IMR-90 (cell line): ENCODE results near the gene TRIM32. TPM values are rescaled to one million over a fixed set of nuclear protein-coding genes. Genes with fewer than 3 reads are reported as not detected.

Experiments used
- ATAC-seq: fragments of 200-7000 bp; cut with Tn5 transposase; 2 replicates; pipeline ENCODE4 v1.9.1; 2020; ENCODE audit warnings: low read depth, mild to moderate bottlenecking, moderate library complexity
- BruUV-seq: library from RNA; stranded (reverse); fragments of 400-500 nt; replicated peaks from 2 replicates; lab custom pipeline; 2021; lab: Mats Ljungman, UMichigan
- CTCF ChIA-PET: fragments of 300-600 bp; formaldehyde crosslinking; extraction: SDS; loops from one replicate; lab custom pipeline; 2021; ENCODE audit warnings: antibody characterized with exemption; lab: Yijun Ruan, JAX
- POLR2A ChIA-PET: fragments of 300-600 bp; sonication (Branson Sonifier 250); formaldehyde crosslinking; loops from one replicate; lab custom pipeline; 2022; ENCODE audit warnings: antibody characterized with exemption; ENCODE audit not compliant: unreplicated experiment; lab: Charles Lee
- DNase-seq: peaks from one replicate; pipeline ENCODE4 v3.0.0; 2013
- H2AFZ ChIP-seq: replicated peaks from 2 replicates; pipeline ENCODE3; 2013; ENCODE audit warnings: low read length, mild to moderate bottlenecking; ENCODE audit not compliant: poor library complexity
- H2AK5ac ChIP-seq: 2 replicates; pipeline ENCODE4 v1.6.1; 2013; ENCODE audit warnings: low read depth, low read length, inconsistent platforms
- H2AK9ac ChIP-seq: replicated peaks from 2 replicates; pipeline ENCODE3; 2013; ENCODE audit warnings: mild to moderate bottlenecking, low read depth, low read length, moderate library complexity; ENCODE audit not compliant: poor library complexity
- H2BK120ac ChIP-seq: 2 replicates; pipeline ENCODE4 v1.6.1; 2013; ENCODE audit warnings: low read depth, low read length, inconsistent platforms
- H2BK15ac ChIP-seq: 3 replicates; pipeline ENCODE4 v1.6.1; 2013; ENCODE audit warnings: low read depth, low read length, inconsistent platforms
- H2BK20ac ChIP-seq: 2 replicates; pipeline ENCODE4 v1.6.1; 2013; ENCODE audit warnings: low read depth, mild to moderate bottlenecking, inconsistent platforms, low read length, moderate library complexity
- H2BK5ac ChIP-seq: 2 replicates; pipeline ENCODE4 v1.6.1; 2013; ENCODE audit warnings: mild to moderate bottlenecking, low read depth, low read length, inconsistent platforms; ENCODE audit not compliant: poor library complexity, severe bottlenecking
- H3K14ac ChIP-seq: replicated peaks from 2 replicates; pipeline ENCODE4 v1.6.1; 2013; ENCODE audit warnings: low read depth, low read length, inconsistent platforms
- H3K18ac ChIP-seq: 2 replicates; pipeline ENCODE4 v1.6.1; 2013; ENCODE audit warnings: low read depth, low read length, control low read depth
- H3K23ac ChIP-seq: 2 replicates; pipeline ENCODE4 v1.6.1; 2013; ENCODE audit warnings: low read depth, low read length, inconsistent platforms
- H3K27ac ChIP-seq: 2 replicates; pipeline ENCODE4 v1.5.1; 2013; ENCODE audit warnings: mild to moderate bottlenecking, control low read depth, low read length; ENCODE audit not compliant: insufficient read depth
- H3K27me3 ChIP-seq: 2 replicates; pipeline ENCODE4 v1.6.1; 2013; ENCODE audit warnings: low read length; ENCODE audit not compliant: control insufficient read depth, insufficient read depth
- H3K36me3 ChIP-seq: 2 replicates; pipeline ENCODE4 v1.6.1; 2013; ENCODE audit warnings: low read length, mixed read lengths; ENCODE audit not compliant: control insufficient read depth, insufficient read depth
- H3K4ac ChIP-seq: 2 replicates; pipeline ENCODE4 v1.6.1; 2013; ENCODE audit warnings: low read depth, low read length, inconsistent platforms
- H3K4me1 ChIP-seq: 2 replicates; pipeline ENCODE4 v1.6.1; 2013; ENCODE audit warnings: low read length, mixed read lengths; ENCODE audit not compliant: control insufficient read depth, insufficient read depth
- H3K4me2 ChIP-seq: 2 replicates; pipeline ENCODE4 v1.6.1; 2013; ENCODE audit warnings: low read depth, mild to moderate bottlenecking, control low read depth, low read length, moderate library complexity
- H3K4me3 ChIP-seq: 2 replicates; pipeline ENCODE4 v1.5.1; 2013; ENCODE audit warnings: low read depth, mild to moderate bottlenecking, control low read depth, low read length, moderate library complexity; ENCODE audit not compliant: insufficient read depth
- H3K56ac ChIP-seq: 2 replicates; pipeline ENCODE4 v1.6.1; 2013; ENCODE audit warnings: low read length, inconsistent platforms; ENCODE audit not compliant: insufficient read depth; ENCODE audit errors: extremely low read depth
- H3K79me1 ChIP-seq, 2 experiments: 2 replicates each; pipeline ENCODE4 v1.6.1; 2013; ENCODE audit warnings: low read length in 2 of 2, inconsistent platforms in 1 of 2, low read depth in 1 of 2
- H3K9ac ChIP-seq: 2 replicates; pipeline ENCODE4 v1.6.1; 2013; ENCODE audit warnings: low read depth, low read length, control low read depth
- H3K9me1 ChIP-seq: 2 replicates; pipeline ENCODE4 v1.6.1; 2013; ENCODE audit warnings: low read length, inconsistent platforms; ENCODE audit not compliant: insufficient read depth
- H3K9me3 ChIP-seq: 2 replicates; pipeline ENCODE4 v1.6.1; 2013; ENCODE audit warnings: low read length; ENCODE audit not compliant: control insufficient read depth, insufficient read depth
- H4K20me1 ChIP-seq: 2 replicates; pipeline ENCODE4 v1.6.1; 2013; ENCODE audit warnings: low read length, inconsistent platforms; ENCODE audit not compliant: insufficient read depth
- H4K5ac ChIP-seq: 2 replicates; pipeline ENCODE4 v1.6.1; 2013; ENCODE audit warnings: mild to moderate bottlenecking, low read depth, low read length, control low read depth
- H4K8ac ChIP-seq, 2 experiments: 2 replicates each; pipeline ENCODE4 v1.6.1; 2013; ENCODE audit warnings: low read depth in 2 of 2, low read length in 2 of 2, control low read depth in 1 of 2, inconsistent platforms in 1 of 2
- H4K91ac ChIP-seq: 2 replicates; pipeline ENCODE4 v1.6.1; 2013; ENCODE audit warnings: low read depth, low read length, inconsistent platforms; ENCODE audit not compliant: insufficient read depth
- BHLHE40 ChIP-seq: fragments of 150-350 bp; IDR thresholded peaks from 2 replicates; pipeline ENCODE4 v1.6.1; 2016; ENCODE audit warnings: mild to moderate bottlenecking, low read depth, low read length
- CEBPB ChIP-seq: IDR thresholded peaks from 2 replicates; pipeline ENCODE4 v1.6.1; 2012; ENCODE audit warnings: low read depth, low read length, improper control_type of control experiment
- CHD1 ChIP-seq: IDR thresholded peaks from 2 replicates; pipeline ENCODE4 v1.6.1; 2012; ENCODE audit warnings: low read depth, low read length, improper control_type of control experiment
- FOS ChIP-seq: fragments of 150-350 bp; IDR thresholded peaks from 2 replicates; pipeline ENCODE4 v1.6.1; 2016; ENCODE audit warnings: low read depth, low read length
- MAZ ChIP-seq: IDR thresholded peaks from 2 replicates; pipeline ENCODE4 v1.6.1; 2012; ENCODE audit warnings: low read depth, mild to moderate bottlenecking, low read length, improper control_type of control experiment, moderate library complexity, borderline replicate concordance
- MXI1 ChIP-seq: IDR thresholded peaks from 2 replicates; pipeline ENCODE4 v1.6.1; 2012; ENCODE audit warnings: low read depth, mild to moderate bottlenecking, low read length, moderate library complexity, borderline replicate concordance
- NFE2L2 ChIP-seq: fragments of 150-350 bp; IDR thresholded peaks from 2 replicates; pipeline ENCODE4 v1.6.1; 2016; ENCODE audit warnings: low read depth, mild to moderate bottlenecking, low read length
- POLR2A ChIP-seq: IDR thresholded peaks from 2 replicates; pipeline ENCODE4 v1.6.1; 2012; ENCODE audit warnings: mild to moderate bottlenecking, low read depth, low read length
- RAD21 ChIP-seq: IDR thresholded peaks from 2 replicates; pipeline ENCODE4 v1.6.1; 2012; ENCODE audit warnings: low read length, improper control_type of control experiment
- RFX5 ChIP-seq: IDR thresholded peaks from 2 replicates; pipeline ENCODE4 v1.8.0; 2012; ENCODE audit warnings: low read depth, mild to moderate bottlenecking, low read length, moderate library complexity
- SMC3 ChIP-seq: fragments of 150-350 bp; IDR thresholded peaks from 2 replicates; pipeline ENCODE4 v1.6.1; 2016; ENCODE audit warnings: low read depth, mild to moderate bottlenecking, antibody characterized with exemption, low read length, moderate library complexity
- WGBS, 2 experiments: methylation state at CpG; one replicate each; pipeline versions ENCODE4 v1.1.5 to v1.1.7; 2013; ENCODE audit warnings: missing lambda C conversion rate in 2 of 2; ENCODE audit not compliant: insufficient read length in 1 of 2; ENCODE audit errors: extremely low coverage in 2 of 2; 5-methylcytosine and 5-hydroxymethylcytosine counted together
- dilution Hi-C: fragments of 300-500 bp; cut with HindIII; formaldehyde crosslinking; loops from one replicate; pipeline ENCODE4 v1.14.3; 2018; ENCODE audit warnings: low sequenced_read_pairs; ENCODE audit not compliant: unreplicated experiment
- in situ Hi-C: fragments of 300-500 bp; cut with MboI; formaldehyde crosslinking; loops from 3 replicates; pipeline ENCODE4 v1.14.3; 2019; ENCODE audit warnings: low sequenced_read_pairs, inconsistent platforms, mixed read lengths
- intact Hi-C: fragments of 100-400 bp; cut with micrococcal nuclease; formaldehyde crosslinking; loops from 2 replicates; pipeline ENCODE4 v1.10.0; 2022
- polyA plus RNA-seq, 3 experiments: library from polyadenylated mRNA; depleted of rRNA; stranded (reverse); fragments of >200 nt; gene quantifications; 2 replicates each; pipeline ENCODE4 v1.2.3, GENCODE V29; 2012; ENCODE audit warnings: low replicate concordance in 1 of 3
- total RNA-seq: library from RNA; depleted of rRNA; stranded (reverse); fragments of >200 nt; gene quantifications from 2 replicates; pipeline ENCODE4 v1.2.3, GENCODE V29; 2012
- TF ChIP-seq, protein P1 (sequence below): conservative IDR thresholded peaks from 2 replicates; pipeline ENCODE4 v1.5.1; 2012; ENCODE audit warnings: mild to moderate bottlenecking, low read depth, low read length, improper control_type of control experiment
- TF ChIP-seq, protein P2 (sequence below): fragments of 150-350 bp; IDR thresholded peaks from 2 replicates; pipeline ENCODE4 v1.6.1; 2016; ENCODE audit warnings: low read depth, mild to moderate bottlenecking, low read length, moderate library complexity, borderline replicate concordance
- TF ChIP-seq, protein P3 (sequence below): fragments of 150-350 bp; IDR thresholded peaks from 2 replicates; pipeline ENCODE4 v1.6.1; 2017; ENCODE audit warnings: mild to moderate bottlenecking, antibody characterized with exemption, low read length, low read depth

TRIM32 gene
- total and polyA plus RNA-seq, 2 of the 4 experiments (the other 2 are of a cell fraction) = 12.8 to 31.0 TPM

DNA sequence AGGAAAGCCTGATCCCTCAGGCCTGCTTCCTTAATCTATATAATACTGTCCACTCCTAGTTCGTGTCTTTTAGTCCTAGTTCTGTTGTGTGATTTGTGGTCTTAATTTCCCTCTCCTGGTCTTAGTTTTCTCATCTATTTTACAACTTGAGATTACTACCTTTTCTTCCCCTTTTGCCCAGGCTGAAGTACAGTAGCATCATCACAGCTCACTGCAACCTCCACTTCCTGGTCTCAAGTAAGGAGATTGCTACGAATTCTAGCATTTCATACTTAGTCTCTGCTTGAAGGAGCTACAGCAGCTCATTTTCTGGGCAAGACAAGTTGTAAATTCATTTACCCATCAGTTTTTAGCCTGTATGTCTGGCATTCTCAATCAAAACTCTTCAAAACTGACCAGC is 5.5 kb downstream of the TRIM32 start:
- Histone ChIP-seq H3K56ac (no peak overlapping the region), H4K8ac (no peak overlapping the region), H3K4me3 (no peak overlapping the region), H3K4ac (no peak overlapping the region), H2BK120ac (no peak overlapping the region), H2BK15ac (no peak overlapping the region), H3K4me1 (peaks cover 15% of the 10 kb centered on the region), H3K4me2 (0 out of 2 replicates have a peak overlapping the region, but pooled peaks have one; percentile 27), H2BK5ac (no peak overlapping the region), H4K20me1 (peaks cover 68% of the 10 kb centered on the region), H3K18ac (no peak overlapping the region), H4K5ac (no peak overlapping the region), H3K27me3 (no peaks in the 10 kb centered on the region), H2AK5ac (no peak overlapping the region), H3K9me3 (no peaks in the 10 kb centered on the region), H3K79me1 (peaks cover 59 to 84% of the 10 kb centered on the region in 2 experiments), H3K14ac (no peak overlapping the region), H4K91ac (no peak overlapping the region), H3K9me1 (peaks cover 14% of the 10 kb centered on the region), H2AFZ (no peak overlapping the region), H2AK9ac (no peak overlapping the region), H3K36me3 (peaks cover 1% of the 10 kb centered on the region), H2BK20ac (no peak overlapping the region), H3K27ac (no peak overlapping the region), H3K23ac (no peak overlapping the region), H3K9ac (no peak overlapping the region)
- in situ Hi-C loops = no loop called here
- BruUV-seq = no TSS peak
- TF ChIP-seq, protein P1, sequence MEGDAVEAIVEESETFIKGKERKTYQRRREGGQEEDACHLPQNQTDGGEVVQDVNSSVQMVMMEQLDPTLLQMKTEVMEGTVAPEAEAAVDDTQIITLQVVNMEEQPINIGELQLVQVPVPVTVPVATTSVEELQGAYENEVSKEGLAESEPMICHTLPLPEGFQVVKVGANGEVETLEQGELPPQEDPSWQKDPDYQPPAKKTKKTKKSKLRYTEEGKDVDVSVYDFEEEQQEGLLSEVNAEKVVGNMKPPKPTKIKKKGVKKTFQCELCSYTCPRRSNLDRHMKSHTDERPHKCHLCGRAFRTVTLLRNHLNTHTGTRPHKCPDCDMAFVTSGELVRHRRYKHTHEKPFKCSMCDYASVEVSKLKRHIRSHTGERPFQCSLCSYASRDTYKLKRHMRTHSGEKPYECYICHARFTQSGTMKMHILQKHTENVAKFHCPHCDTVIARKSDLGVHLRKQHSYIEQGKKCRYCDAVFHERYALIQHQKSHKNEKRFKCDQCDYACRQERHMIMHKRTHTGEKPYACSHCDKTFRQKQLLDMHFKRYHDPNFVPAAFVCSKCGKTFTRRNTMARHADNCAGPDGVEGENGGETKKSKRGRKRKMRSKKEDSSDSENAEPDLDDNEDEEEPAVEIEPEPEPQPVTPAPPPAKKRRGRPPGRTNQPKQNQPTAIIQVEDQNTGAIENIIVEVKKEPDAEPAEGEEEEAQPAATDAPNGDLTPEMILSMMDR = no peak
- TF ChIP-seq, protein P2, sequence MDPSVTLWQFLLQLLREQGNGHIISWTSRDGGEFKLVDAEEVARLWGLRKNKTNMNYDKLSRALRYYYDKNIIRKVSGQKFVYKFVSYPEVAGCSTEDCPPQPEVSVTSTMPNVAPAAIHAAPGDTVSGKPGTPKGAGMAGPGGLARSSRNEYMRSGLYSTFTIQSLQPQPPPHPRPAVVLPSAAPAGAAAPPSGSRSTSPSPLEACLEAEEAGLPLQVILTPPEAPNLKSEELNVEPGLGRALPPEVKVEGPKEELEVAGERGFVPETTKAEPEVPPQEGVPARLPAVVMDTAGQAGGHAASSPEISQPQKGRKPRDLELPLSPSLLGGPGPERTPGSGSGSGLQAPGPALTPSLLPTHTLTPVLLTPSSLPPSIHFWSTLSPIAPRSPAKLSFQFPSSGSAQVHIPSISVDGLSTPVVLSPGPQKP = no peak
- TF ChIP-seq SMC3 (no peak), POLR2A (no peak), MXI1 (no peak), BHLHE40 (no peak), FOS (no peak), RAD21 (no peak), RFX5 (no peak), CEBPB (no peak), CHD1 (no peak), MAZ (no peak), NFE2L2 (no peak)
- TF ChIP-seq, protein P3, sequence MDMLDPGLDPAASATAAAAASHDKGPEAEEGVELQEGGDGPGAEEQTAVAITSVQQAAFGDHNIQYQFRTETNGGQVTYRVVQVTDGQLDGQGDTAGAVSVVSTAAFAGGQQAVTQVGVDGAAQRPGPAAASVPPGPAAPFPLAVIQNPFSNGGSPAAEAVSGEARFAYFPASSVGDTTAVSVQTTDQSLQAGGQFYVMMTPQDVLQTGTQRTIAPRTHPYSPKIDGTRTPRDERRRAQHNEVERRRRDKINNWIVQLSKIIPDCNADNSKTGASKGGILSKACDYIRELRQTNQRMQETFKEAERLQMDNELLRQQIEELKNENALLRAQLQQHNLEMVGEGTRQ = no peak
- dilution Hi-C loops = no loop called here
- CTCF ChIA-PET = interaction anchor here (0.5 kb wide), 1 partner anchor 546 kb away, joined by 3 read pairs; no protein-coding TSS in a partner anchor
- intact Hi-C loops = no loop called here
- ATAC-seq = no peak
- POLR2A ChIA-PET = no interaction called here
- no peak for DNase-seq
- WGBS, 2 experiments = 43% methylated on average over 1 of the region's 2 CpGs; no CpG with 5 or more reads in 1 of the 2 experiments
